ENCODE results near the gene MRPL44. TPM values are rescaled to one million over a fixed set of nuclear protein-coding genes. Genes with fewer than 3 reads are reported as not detected.

Gene MRPL44
- total RNA-seq, 1 experiment from 2014 or later, result 47.3 TPM

- no peak for DNase-seq (ENCODE audit: low read depth)
These were observed 46.9 kb downstream of the MRPL44 start for GRCh38 chr2:224004105-224004695.

- no peak for DNase-seq (ENCODE audit: low read depth)
These were observed 51.5 kb downstream of the MRPL44 start for GRCh38 chr2:224008702-224009261.

- no peak for DNase-seq (ENCODE audit: low read depth)
These were observed 52.5 kb downstream of the MRPL44 start for GRCh38 chr2:224009605-224010315.

GRCh38 chr2:224011837-224012236, 54.6 kb downstream of the MRPL44 start:
- DNase-seq (ENCODE audit: low read depth), result no peak

- no peak for DNase-seq (ENCODE audit: low read depth)
These were observed 57.1 kb downstream of the MRPL44 start for GRCh38 chr2:224014336-224014735.

GRCh38 chr2:224016963-224017362, 59.7 kb downstream of the MRPL44 start:
- no peak for DNase-seq (ENCODE audit: low read depth)

Other genes with a start within 250 kb of the MRPL44 start
- 15.0 and 20.0 TPM in 2 replicates for gene AP1S3, start 119.9 kb upstream of the MRPL44 start, total RNA-seq (2014; rRNA removed; shearing (Covaris generic))
- gene WDFY1, start 12.1 kb upstream of the MRPL44 start, total RNA-seq (2014; rRNA removed; shearing (Covaris generic)), result 24.3 and 26.6 TPM in 2 replicates
- gene SERPINE2, start 81.8 kb downstream of the MRPL44 start, total RNA-seq (2014; rRNA removed; shearing (Covaris generic)), result 18.0 and 21.0 TPM in 2 replicates

Data from Daoy (cell line).